ENCODE data around the gene CARD16. TPM values are rescaled to one million over a fixed set of nuclear protein-coding genes. Genes with fewer than 3 reads are reported as not detected.

The CARD16 gene
- total RNA-seq, 1 donor from 2014 or later: 2.0 TPM

- H3K4me1 Mint-ChIP-seq (ENCODE audit: low read depth, unreplicated experiment): no peaks in the 10 kb centered on the region
- TF ChIP-seq, protein P1, sequence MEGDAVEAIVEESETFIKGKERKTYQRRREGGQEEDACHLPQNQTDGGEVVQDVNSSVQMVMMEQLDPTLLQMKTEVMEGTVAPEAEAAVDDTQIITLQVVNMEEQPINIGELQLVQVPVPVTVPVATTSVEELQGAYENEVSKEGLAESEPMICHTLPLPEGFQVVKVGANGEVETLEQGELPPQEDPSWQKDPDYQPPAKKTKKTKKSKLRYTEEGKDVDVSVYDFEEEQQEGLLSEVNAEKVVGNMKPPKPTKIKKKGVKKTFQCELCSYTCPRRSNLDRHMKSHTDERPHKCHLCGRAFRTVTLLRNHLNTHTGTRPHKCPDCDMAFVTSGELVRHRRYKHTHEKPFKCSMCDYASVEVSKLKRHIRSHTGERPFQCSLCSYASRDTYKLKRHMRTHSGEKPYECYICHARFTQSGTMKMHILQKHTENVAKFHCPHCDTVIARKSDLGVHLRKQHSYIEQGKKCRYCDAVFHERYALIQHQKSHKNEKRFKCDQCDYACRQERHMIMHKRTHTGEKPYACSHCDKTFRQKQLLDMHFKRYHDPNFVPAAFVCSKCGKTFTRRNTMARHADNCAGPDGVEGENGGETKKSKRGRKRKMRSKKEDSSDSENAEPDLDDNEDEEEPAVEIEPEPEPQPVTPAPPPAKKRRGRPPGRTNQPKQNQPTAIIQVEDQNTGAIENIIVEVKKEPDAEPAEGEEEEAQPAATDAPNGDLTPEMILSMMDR (IDR thresholded peaks at IDR 0.05; ENCODE audit: insufficient read depth, low read depth, low read length): no peak
- no peak for TF ChIP-seq EZH2 (IDR thresholded peaks at IDR 0.05; ENCODE audit: insufficient read depth, low read length)
- FAIRE-seq (no peak), DNase-seq (ENCODE audit: low read depth) (no peak)
- Histone ChIP-seq H3K9me3 (ENCODE audit: insufficient read depth, low read depth, low read length) (no peaks in the 10 kb centered on the region), H3K9ac (ENCODE audit: low read length) (no peak overlapping the region), H4K20me1 (ENCODE audit: insufficient read depth, low read length) (no peaks in the 10 kb centered on the region), H3K27me3 (ENCODE audit: insufficient read depth, low read length) (no peaks in the 10 kb centered on the region), H3K4me1 (ENCODE audit: insufficient read depth, low read length) (no peaks in the 10 kb centered on the region), H3K36me3 (ENCODE audit: insufficient read depth, low read length) (no peaks in the 10 kb centered on the region), H3K4me3 (ENCODE audit: insufficient read depth, low read depth, low read length) (no peak overlapping the region), H3K79me2 (ENCODE audit: insufficient read depth, low read length) (no peaks in the 10 kb centered on the region), H2AFZ (ENCODE audit: low read depth, low read length) (no peak overlapping the region), H3K4me2 (ENCODE audit: low read length) (no peak overlapping the region), H3K27ac (ENCODE audit: low read depth, low read length) (no peak overlapping the region)
- no peak overlapping the region for H3K4me3 Mint-ChIP-seq (ENCODE audit: unreplicated experiment)
- no peaks in the 10 kb centered on the region for H3K27me3 Mint-ChIP-seq (ENCODE audit: low read depth, unreplicated experiment)
- H3K27ac Mint-ChIP-seq (ENCODE audit: unreplicated experiment): no peak overlapping the region
- H3K36me3 Mint-ChIP-seq (ENCODE audit: low read depth, unreplicated experiment): no peaks in the 10 kb centered on the region
- H3K9me3 Mint-ChIP-seq (ENCODE audit: unreplicated experiment): no peaks in the 10 kb centered on the region
These were observed 50.1 kb downstream of the CARD16 start for GRCh38 chr11:104995001-104995408.

GRCh38 chr11:104992781-104993180 is 52.4 kb downstream of the CARD16 start:
- Histone ChIP-seq H3K4me1 (ENCODE audit: insufficient read depth, low read length) (no peaks in the 10 kb centered on the region), H2AFZ (ENCODE audit: low read depth, low read length) (no peak overlapping the region), H3K27me3 (ENCODE audit: insufficient read depth, low read length) (no peaks in the 10 kb centered on the region), H3K79me2 (ENCODE audit: insufficient read depth, low read length) (no peaks in the 10 kb centered on the region), H3K9ac (ENCODE audit: low read length) (no peak overlapping the region), H3K27ac (ENCODE audit: low read depth, low read length) (no peak overlapping the region), H3K9me3 (ENCODE audit: insufficient read depth, low read depth, low read length) (no peaks in the 10 kb centered on the region), H3K4me3 (ENCODE audit: insufficient read depth, low read depth, low read length) (no peak overlapping the region), H3K36me3 (ENCODE audit: insufficient read depth, low read length) (no peaks in the 10 kb centered on the region), H4K20me1 (ENCODE audit: insufficient read depth, low read length) (no peaks in the 10 kb centered on the region), H3K4me2 (ENCODE audit: low read length) (no peak overlapping the region)
- Mint-ChIP-seq H3K27ac (ENCODE audit: unreplicated experiment) (no peak overlapping the region), H3K36me3 (ENCODE audit: low read depth, unreplicated experiment) (no peaks in the 10 kb centered on the region), H3K27me3 (ENCODE audit: low read depth, unreplicated experiment) (no peaks in the 10 kb centered on the region), H3K4me1 (ENCODE audit: low read depth, unreplicated experiment) (no peaks in the 10 kb centered on the region), H3K9me3 (ENCODE audit: unreplicated experiment) (no peaks in the 10 kb centered on the region), H3K4me3 (ENCODE audit: unreplicated experiment) (no peak overlapping the region)
- FAIRE-seq (no peak), DNase-seq (ENCODE audit: low read depth) (no peak)
- TF ChIP-seq, protein P1 (IDR thresholded peaks at IDR 0.05; ENCODE audit: insufficient read depth, low read depth, low read length): no peak
- TF ChIP-seq EZH2 (IDR thresholded peaks at IDR 0.05; ENCODE audit: insufficient read depth, low read length): no peak

GRCh38 chr11:104991994-104992393 is 53.1 kb downstream of the CARD16 start:
- Histone ChIP-seq H2AFZ (ENCODE audit: low read depth, low read length) (no peak overlapping the region), H3K27ac (ENCODE audit: low read depth, low read length) (no peak overlapping the region), H3K36me3 (ENCODE audit: insufficient read depth, low read length) (no peaks in the 10 kb centered on the region), H4K20me1 (ENCODE audit: insufficient read depth, low read length) (no peaks in the 10 kb centered on the region), H3K4me1 (ENCODE audit: insufficient read depth, low read length) (no peaks in the 10 kb centered on the region), H3K4me2 (ENCODE audit: low read length) (no peak overlapping the region), H3K9me3 (ENCODE audit: insufficient read depth, low read depth, low read length) (no peaks in the 10 kb centered on the region), H3K79me2 (ENCODE audit: insufficient read depth, low read length) (no peaks in the 10 kb centered on the region), H3K4me3 (ENCODE audit: insufficient read depth, low read depth, low read length) (no peak overlapping the region), H3K27me3 (ENCODE audit: insufficient read depth, low read length) (no peaks in the 10 kb centered on the region), H3K9ac (ENCODE audit: low read length) (no peak overlapping the region)
- H3K27ac Mint-ChIP-seq (ENCODE audit: unreplicated experiment): no peak overlapping the region
- TF ChIP-seq, protein P1 (IDR thresholded peaks at IDR 0.05; ENCODE audit: insufficient read depth, low read depth, low read length): no peak
- TF ChIP-seq EZH2 (IDR thresholded peaks at IDR 0.05; ENCODE audit: insufficient read depth, low read length): no peak
- no peaks in the 10 kb centered on the region for H3K27me3 Mint-ChIP-seq (ENCODE audit: low read depth, unreplicated experiment)
- no peaks in the 10 kb centered on the region for H3K36me3 Mint-ChIP-seq (ENCODE audit: low read depth, unreplicated experiment)
- no peak for FAIRE-seq
- no peaks in the 10 kb centered on the region for H3K4me1 Mint-ChIP-seq (ENCODE audit: low read depth, unreplicated experiment)
- no peak overlapping the region for H3K4me3 Mint-ChIP-seq (ENCODE audit: unreplicated experiment)
- no peak for DNase-seq (ENCODE audit: low read depth)
- no peaks in the 10 kb centered on the region for H3K9me3 Mint-ChIP-seq (ENCODE audit: unreplicated experiment)

Other genes with a start within 250 kb of the CARD16 start
- gene CASP12, start 146.9 kb downstream of the CARD16 start, total RNA-seq: not detected in 2 replicates
- gene CASP4, start 76.8 kb downstream of the CARD16 start, total RNA-seq: 0.62 and 0.86 TPM in 2 replicates
- gene CASP5, start 22.2 kb downstream of the CARD16 start, total RNA-seq: not detected in 2 replicates
- 1.6 and 1.9 TPM in 2 replicates for gene CASP1, start 10.2 kb downstream of the CARD16 start, total RNA-seq
- gene CARD18, start 94.4 kb upstream of the CARD16 start, total RNA-seq: not detected in 2 replicates